HepG2 (cell line): ENCODE data around the gene SLC34A2. TPM values are rescaled to one million over a fixed set of nuclear protein-coding genes. Genes with fewer than 3 reads are reported as not detected.

ENCODE experiments used
- ATAC-seq: fragments of 200-7000 bp; cut with Tn5 transposase; 3 replicates; pipeline ENCODE4 v1.9.1; 2020; ENCODE audit warnings: mild to moderate bottlenecking, moderate library complexity
- Bru-seq: library from RNA; stranded (reverse); fragments of 400-500 nt; gene quantifications from one replicate; lab custom pipeline; 2021; lab: Mats Ljungman, UMichigan
- BruChase-seq, 2 experiments: library from RNA; stranded (reverse); fragments of 400-500 nt; gene quantifications; one replicate each; lab custom pipeline; 2021; lab: Mats Ljungman, UMichigan
- BruUV-seq: library from RNA; stranded (reverse); fragments of 400-500 nt; replicated peaks from 2 replicates; lab custom pipeline; 2021; lab: Mats Ljungman, UMichigan
- CTCF ChIA-PET: fragments of 300-600 bp; formaldehyde crosslinking; extraction: SDS; loops from one replicate; lab custom pipeline; 2021; ENCODE audit warnings: low total read pairs, inconsistent platforms, low intra/inter-chr PET ratio; lab: Yijun Ruan, JAX
- POLR2A ChIA-PET: fragments of 350-600 bp; sonication (Branson Sonifier 250); formaldehyde crosslinking; loops from one replicate; lab custom pipeline; 2020; ENCODE audit warnings: antibody characterized with exemption, inconsistent platforms; lab: Yijun Ruan, JAX
- DNase-seq: peaks from one replicate; pipeline ENCODE4 v3.0.0-alpha.2; 2015; ENCODE audit warnings: low spot score
- FAIRE-seq: peaks from 3 replicates; lab custom pipeline; 2011; peaks lifted over from hg19 to GRCh38; lab: Jason Lieb, UNC
- H2AFZ ChIP-seq: one replicate; pipeline ENCODE4 v1.6.1; 2011; ENCODE audit warnings: low read length, inconsistent platforms
- H3K27ac ChIP-seq: fragments of 300-600 bp; 3 replicates; pipeline ENCODE4 v1.8.0; 2011; ENCODE audit warnings: mixed run types, mild to moderate bottlenecking, mixed read lengths, low read length, inconsistent platforms; ENCODE audit not compliant: insufficient read depth; ENCODE audit errors: extremely low read length
- H3K27me3 ChIP-seq, 2 experiments: fragments of 200-600 bp in 1 of 2; 2 replicates in 1 of 2; 3 replicates in 1 of 2; pipeline versions ENCODE4 v1.6.0 to v1.8.0; 2011; ENCODE audit warnings: low read length in 2 of 2, mild to moderate bottlenecking in 2 of 2, moderate library complexity in 2 of 2, inconsistent platforms in 1 of 2; ENCODE audit not compliant: insufficient read depth in 2 of 2, control insufficient read depth in 1 of 2
- H3K36me3 ChIP-seq, 2 experiments: fragments of 200-600 bp in 1 of 2; replicated peaks in 1 of 2; 2 replicates in 1 of 2; 3 replicates in 1 of 2; pipeline versions ENCODE4 v1.5.1 to v1.8.0; 2011; ENCODE audit warnings: low read length in 2 of 2, inconsistent platforms in 1 of 2; ENCODE audit not compliant: insufficient read depth in 2 of 2, control insufficient read depth in 1 of 2
- H3K4me1 ChIP-seq: 2 replicates; pipeline ENCODE4 v1.5.1; 2012; ENCODE audit warnings: low read length, inconsistent platforms; ENCODE audit not compliant: insufficient read depth
- H3K4me2 ChIP-seq: 2 replicates; pipeline ENCODE4 v1.6.0; 2011; ENCODE audit warnings: low read depth, low read length, inconsistent platforms
- H3K4me3 ChIP-seq, 3 experiments: fragments of 200-600 bp in 1 of 3; sonication (generic), shearing (Covaris generic) in 1 of 3; replicated peaks in 1 of 3; 2 replicates each; pipeline ENCODE4 v1.5.1; 2011 to 2016; ENCODE audit warnings: low read length in 3 of 3, inconsistent platforms in 2 of 3, low read depth in 2 of 3, mild to moderate bottlenecking in 2 of 3, control low read depth in 1 of 3, mixed read lengths in 1 of 3; ENCODE audit not compliant: insufficient read depth in 1 of 3
- H3K79me2 ChIP-seq: one replicate; pipeline ENCODE4 v1.6.1; 2011; ENCODE audit warnings: low read length, inconsistent platforms; ENCODE audit not compliant: insufficient read depth
- H3K9ac ChIP-seq: 2 replicates; pipeline ENCODE4 v1.6.0; 2011; ENCODE audit warnings: mild to moderate bottlenecking, low read depth, low read length, inconsistent platforms; ENCODE audit not compliant: insufficient read depth
- H3K9me3 ChIP-seq: 2 replicates; pipeline ENCODE4 v1.5.1; 2012; ENCODE audit warnings: mild to moderate bottlenecking, low read length
- H4K20me1 ChIP-seq: 2 replicates; pipeline ENCODE4 v1.6.0; 2011; ENCODE audit warnings: inconsistent platforms, mild to moderate bottlenecking, low read length, moderate library complexity; ENCODE audit not compliant: insufficient read depth
- CEBPB ChIP-seq: IDR thresholded peaks from 2 replicates; pipeline ENCODE4 v1.6.1; 2011; ENCODE audit warnings: low read depth, low read length, improper control_type of control experiment, borderline replicate concordance
- CEBPG ChIP-seq: IDR thresholded peaks from 2 replicates; pipeline ENCODE4 v1.6.1; 2016
- GATA4 ChIP-seq: sonication (generic); IDR thresholded peaks from 2 replicates; pipeline ENCODE4 v1.6.1; 2016; ENCODE audit warnings: antibody characterized with exemption, low read depth, borderline replicate concordance
- HNF4G ChIP-seq, 2 experiments: sonication (generic) in 1 of 2; formaldehyde crosslinking in 1 of 2; IDR thresholded peaks; 2 replicates each; pipeline versions ENCODE4 v1.4.0 to v1.6.1; 2011 to 2020; ENCODE audit warnings: borderline replicate concordance in 2 of 2, low read depth in 2 of 2, mild to moderate bottlenecking in 2 of 2, low read length in 1 of 2, missing genetic modification reagents in 1 of 2, moderate library complexity in 1 of 2
- HNRNPLL ChIP-seq: fragments of 200-400 bp; formaldehyde crosslinking; IDR thresholded peaks from 2 replicates; pipeline ENCODE4 v1.6.1; 2017; ENCODE audit warnings: mild to moderate bottlenecking, low read depth, low read length; ENCODE audit not compliant: poor library complexity, severe bottlenecking
- TBX2 ChIP-seq: sonication (generic); formaldehyde crosslinking; IDR thresholded peaks from 2 replicates; pipeline ENCODE4 v1.5.0; 2020; ENCODE audit warnings: missing genetic modification reagents, mild to moderate bottlenecking, borderline replicate concordance
- ZFYVE20 ChIP-seq: sonication (generic); formaldehyde crosslinking; IDR thresholded peaks from 2 replicates; pipeline ENCODE4 v1.8.0; 2023; ENCODE audit warnings: low read depth, mild to moderate bottlenecking, moderate library complexity, missing genetic modification reagents, borderline replicate concordance
- ZNF552 ChIP-seq: sonication (generic); formaldehyde crosslinking; IDR thresholded peaks from 2 replicates; pipeline ENCODE4 v1.9.0; 2022; ENCODE audit warnings: missing genetic modification reagents, mild to moderate bottlenecking, borderline replicate concordance
- ZNF777 ChIP-seq: sonication (generic); formaldehyde crosslinking; IDR thresholded peaks from 2 replicates; pipeline ENCODE4 v1.4.0; 2020; ENCODE audit warnings: missing genetic modification reagents
- WGBS: methylation state at CpG from one replicate; pipeline ENCODE4 v1.1.6; 2017; ENCODE audit warnings: low lambda C conversion rate; 5-methylcytosine and 5-hydroxymethylcytosine counted together
- in situ Hi-C: cut with HindIII; loops from 2 replicates; pipeline ENCODE4 v1.10.0; 2017; ENCODE audit warnings: low pct_unique_long_range_greater_than_20kb; ENCODE audit not compliant: extremely low pct_ligation_motif_present
- intact Hi-C: fragments of 100-400 bp; cut with micrococcal nuclease; formaldehyde crosslinking; loops from one replicate; pipeline ENCODE4 v1.10.0; 2022; ENCODE audit not compliant: unreplicated experiment
- long read RNA-seq, 2 experiments: library from RNA in 1 of 2; library from polyadenylated mRNA in 1 of 2; stranded (forward) in 1 of 2; unstranded in 1 of 2; transcript quantifications; one replicate each; pipeline ENCODE4 v2.0.0, GENCODE V29; 2019 to 2022
- polyA minus RNA-seq, 3 experiments: library from RNA; depleted of rRNA, polyadenylated mRNA; stranded (reverse); fragments of >200 nt; gene quantifications; 2 replicates each; pipeline ENCODE4 v1.2.3, GENCODE V29; 2011; ENCODE audit warnings: low replicate concordance in 1 of 3
- polyA plus RNA-seq, 8 experiments: library from polyadenylated mRNA; depleted of rRNA in 3 of 8; stranded (reverse) in 7 of 8; unstranded in 1 of 8; fragments of >200 nt; fragmentation: Illumina TruSeq in 4 of 8; extraction: Trizol in 4 of 8; gene quantifications; 2 replicates each; pipeline versions ENCODE4 v1.2.1 to v1.2.3, GENCODE V29; 2011 to 2016; ENCODE audit warnings: low read depth in 4 of 8, missing spikeins in 1 of 8, mixed read lengths in 1 of 8; ENCODE audit not compliant: insufficient read depth in 1 of 8
- total RNA-seq, 5 experiments: library from RNA; depleted of rRNA; stranded (reverse); fragments of >200 nt; fragmentation: Illumina TruSeq; extraction: Trizol; gene quantifications; 2 replicates each; pipeline ENCODE4 v1.2.3, GENCODE V29; 2016; ENCODE audit warnings: low read depth in 1 of 5
- TF ChIP-seq, protein P1 (sequence below), 2 experiments: fragments of 450-650 bp in 1 of 2; sonication (generic) in 1 of 2; formaldehyde crosslinking; IDR thresholded peaks; 2 replicates each; pipeline versions ENCODE4 v1.5.0 to v1.8.0; 2020 to 2022; ENCODE audit warnings: mild to moderate bottlenecking in 1 of 2, missing genetic modification reagents in 1 of 2
- TF ChIP-seq, protein P2 (sequence below): sonication (generic); formaldehyde crosslinking; IDR thresholded peaks from 2 replicates; pipeline ENCODE4 v1.4.0; 2020; ENCODE audit warnings: missing genetic modification reagents

SLC34A2 gene, protein sequence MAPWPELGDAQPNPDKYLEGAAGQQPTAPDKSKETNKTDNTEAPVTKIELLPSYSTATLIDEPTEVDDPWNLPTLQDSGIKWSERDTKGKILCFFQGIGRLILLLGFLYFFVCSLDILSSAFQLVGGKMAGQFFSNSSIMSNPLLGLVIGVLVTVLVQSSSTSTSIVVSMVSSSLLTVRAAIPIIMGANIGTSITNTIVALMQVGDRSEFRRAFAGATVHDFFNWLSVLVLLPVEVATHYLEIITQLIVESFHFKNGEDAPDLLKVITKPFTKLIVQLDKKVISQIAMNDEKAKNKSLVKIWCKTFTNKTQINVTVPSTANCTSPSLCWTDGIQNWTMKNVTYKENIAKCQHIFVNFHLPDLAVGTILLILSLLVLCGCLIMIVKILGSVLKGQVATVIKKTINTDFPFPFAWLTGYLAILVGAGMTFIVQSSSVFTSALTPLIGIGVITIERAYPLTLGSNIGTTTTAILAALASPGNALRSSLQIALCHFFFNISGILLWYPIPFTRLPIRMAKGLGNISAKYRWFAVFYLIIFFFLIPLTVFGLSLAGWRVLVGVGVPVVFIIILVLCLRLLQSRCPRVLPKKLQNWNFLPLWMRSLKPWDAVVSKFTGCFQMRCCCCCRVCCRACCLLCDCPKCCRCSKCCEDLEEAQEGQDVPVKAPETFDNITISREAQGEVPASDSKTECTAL
- total RNA-seq (2016; rRNA removed; fragmentation: Illumina TruSeq; extraction: Trizol), result not detected in 2 replicates
- not detected in 2 replicates for total RNA-seq (2016; cell fraction: cytosol; rRNA removed; fragmentation: Illumina TruSeq; extraction: Trizol; ENCODE audit: low read depth)
- not detected in 2 replicates for total RNA-seq (2016; cell fraction: insoluble cytoplasmic fraction; rRNA removed; fragmentation: Illumina TruSeq; extraction: Trizol)
- total RNA-seq (2016; cell fraction: membrane; rRNA removed; fragmentation: Illumina TruSeq; extraction: Trizol), result not detected in 2 replicates
- total RNA-seq (2016; cell fraction: nucleus; rRNA removed; fragmentation: Illumina TruSeq; extraction: Trizol), result not detected in 2 replicates
- polyA plus RNA-seq (2011; rRNA removed), result not detected in 2 replicates
- polyA plus RNA-seq (2011; cell fraction: cytosol; rRNA removed), result 0.04 TPM in 1 of 2 replicates, not detected in the other
- not detected in 2 replicates for polyA plus RNA-seq (2011; cell fraction: nucleus; rRNA removed)
- not detected in 2 replicates for polyA plus RNA-seq (2012)
- polyA plus RNA-seq (2016; cell fraction: cytosol; fragmentation: Illumina TruSeq; extraction: Trizol; ENCODE audit: low read depth), result not detected in 2 replicates
- not detected in 2 replicates for polyA plus RNA-seq (2016; cell fraction: insoluble cytoplasmic fraction; fragmentation: Illumina TruSeq; extraction: Trizol; ENCODE audit: low read depth)
- polyA plus RNA-seq (2016; cell fraction: membrane; fragmentation: Illumina TruSeq; extraction: Trizol; ENCODE audit: low read depth), result not detected in 2 replicates
- polyA plus RNA-seq (2016; cell fraction: nucleus; fragmentation: Illumina TruSeq; extraction: Trizol; ENCODE audit: insufficient read depth, low read depth), result not detected in 2 replicates
- 0.42 TPM in 1 of 2 replicates, not detected in the other for polyA minus RNA-seq (2011; rRNA and poly(A)+ RNA removed; ENCODE audit: low replicate concordance)
- polyA minus RNA-seq (2011; cell fraction: cytosol; rRNA and poly(A)+ RNA removed), result not detected in 2 replicates
- not detected in 2 replicates for polyA minus RNA-seq (2011; cell fraction: nucleus; rRNA and poly(A)+ RNA removed)
- percentile 10 among the genes with signal in this experiment for Bru-seq, nascent RNA
- percentile 16 among the genes with signal in this experiment for BruChase-seq, experiment 1, labeled RNA remaining after a 6-hour chase
- BruChase-seq, experiment 2, labeled RNA remaining after a 2-hour chase, result not detected
- long read RNA-seq, experiment 1, result 0 reads
- long read RNA-seq, experiment 2, result 0 reads

DNA sequence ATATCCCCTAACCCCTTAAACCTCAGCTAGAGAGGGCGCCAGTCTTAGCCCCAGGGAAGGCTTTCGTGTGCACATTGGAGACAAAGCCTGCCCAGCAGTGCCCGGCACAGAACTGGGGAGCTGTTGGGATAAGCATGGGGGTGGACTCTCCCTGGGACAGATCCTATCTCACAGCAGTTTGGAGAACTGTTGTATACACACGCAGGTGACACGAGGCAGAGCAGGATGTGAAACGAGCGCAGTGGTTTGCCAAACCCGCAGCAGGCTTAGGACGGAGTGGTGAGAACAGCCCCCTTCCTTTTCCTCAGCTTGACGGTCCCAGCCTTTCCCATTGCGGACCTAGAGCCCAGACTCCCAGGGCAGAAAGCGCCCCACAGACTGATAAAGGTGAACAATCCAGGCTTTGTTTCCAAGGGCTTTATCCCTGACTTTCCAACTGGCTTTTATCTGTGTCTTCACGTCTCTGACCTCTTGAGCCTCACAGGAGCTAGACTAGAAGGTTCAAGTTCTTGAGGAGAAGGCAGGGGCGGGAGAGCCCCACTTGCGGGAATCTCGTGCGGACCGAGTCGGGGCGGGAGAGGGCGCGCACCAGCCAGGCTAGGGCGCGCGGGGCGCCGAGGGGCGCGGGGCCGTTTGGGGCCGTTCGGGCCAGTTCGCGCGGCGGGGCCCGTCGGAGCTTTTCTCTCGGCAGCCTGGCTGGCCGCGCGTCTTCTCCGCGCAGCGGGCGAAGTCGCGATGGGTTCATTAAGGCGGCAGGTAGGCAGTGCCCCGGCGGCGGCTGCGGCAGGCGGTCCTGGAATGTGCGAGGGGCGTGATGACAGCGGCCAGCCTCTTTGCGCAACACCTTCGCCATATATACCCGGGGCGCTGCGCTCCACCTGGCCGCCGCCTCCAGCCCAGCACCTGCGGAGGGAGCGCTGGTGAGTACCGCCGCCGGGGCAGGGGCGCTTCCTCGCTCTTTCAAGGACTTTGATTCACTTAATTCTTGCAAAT is at the start of gene SLC34A2:
SLC34A2 (plus strand) TSS at position 881 of the 993 bp plus-strand sequence. CDS start 6,650 bp downstream, outside the sequence.
- no peaks in the 10 kb centered on the region for H3K79me2 ChIP-seq
- 31% methylated on average over 11 of the region's 71 CpGs for WGBS
- DNase-seq, result peak; percentile 7
- no peak within 1 kb of the TSS for H2AFZ ChIP-seq
- H3K4me2 ChIP-seq, result peak within 1 kb of the TSS; percentile 36
- no peak for FAIRE-seq
- no peak within 1 kb of the TSS for H3K9ac ChIP-seq
- no peak within 1 kb of the TSS for H3K27ac ChIP-seq
- peaks cover 8% of the 10 kb centered on the region for H3K4me1 ChIP-seq
- no peaks in the 10 kb centered on the region for H3K9me3 ChIP-seq
- peak within 1 kb of the TSS in 1 of 3 experiments; percentile 33; a peak in 2 of 6 replicates for H3K4me3 ChIP-seq
- in situ Hi-C loops (no loop called here), intact Hi-C loops (no loop called here)
- BruUV-seq, result no TSS peak
- H3K36me3 ChIP-seq, result no peaks in the 10 kb centered on the region
- ATAC-seq, result peak; percentile 84
- ChIA-PET POLR2A (no interaction called here), CTCF (no interaction called here)
- H3K27me3 ChIP-seq, result peaks cover 2 to 42% of the 10 kb centered on the region in 2 experiments; a peak in 4 of 5 replicates
- H4K20me1 ChIP-seq, result no peaks in the 10 kb centered on the region; the same call in 1 of the 2 replicates
- TF ChIP-seq GATA4 (no peak), CEBPG (CRISPR knock-in tag) (peak; percentile 75), HNRNPLL (peak; percentile 55), CEBPB (peak; percentile 79; the same call in 1 of the 2 replicates), TBX2 (CRISPR knock-in tag) (0 out of 2 replicates have a peak, but pooled peaks have one; percentile 32), ZNF552 (no peak), ZNF777 (CRISPR knock-in tag) (peak; percentile 43; the same call in 1 of the 2 replicates), HNF4G (IDR thresholded peaks at IDR 0.05; ENCODE audit: borderline replicate concordance, low read depth, low read length) (no peak), HNF4G (CRISPR knock-in tag; IDR thresholded peaks at IDR 0.05; ENCODE audit: borderline replicate concordance, low read depth) (no peak), ZFYVE20 (CRISPR knock-in tag) (no peak)
- TF ChIP-seq, protein P1, sequence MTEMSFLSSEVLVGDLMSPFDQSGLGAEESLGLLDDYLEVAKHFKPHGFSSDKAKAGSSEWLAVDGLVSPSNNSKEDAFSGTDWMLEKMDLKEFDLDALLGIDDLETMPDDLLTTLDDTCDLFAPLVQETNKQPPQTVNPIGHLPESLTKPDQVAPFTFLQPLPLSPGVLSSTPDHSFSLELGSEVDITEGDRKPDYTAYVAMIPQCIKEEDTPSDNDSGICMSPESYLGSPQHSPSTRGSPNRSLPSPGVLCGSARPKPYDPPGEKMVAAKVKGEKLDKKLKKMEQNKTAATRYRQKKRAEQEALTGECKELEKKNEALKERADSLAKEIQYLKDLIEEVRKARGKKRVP (CRISPR knock-in tag; IDR thresholded peaks at IDR 0.05), result peak in 1 of 2 experiments; percentile 96; a peak in 2 of 4 replicates
- TF ChIP-seq, protein P2, sequence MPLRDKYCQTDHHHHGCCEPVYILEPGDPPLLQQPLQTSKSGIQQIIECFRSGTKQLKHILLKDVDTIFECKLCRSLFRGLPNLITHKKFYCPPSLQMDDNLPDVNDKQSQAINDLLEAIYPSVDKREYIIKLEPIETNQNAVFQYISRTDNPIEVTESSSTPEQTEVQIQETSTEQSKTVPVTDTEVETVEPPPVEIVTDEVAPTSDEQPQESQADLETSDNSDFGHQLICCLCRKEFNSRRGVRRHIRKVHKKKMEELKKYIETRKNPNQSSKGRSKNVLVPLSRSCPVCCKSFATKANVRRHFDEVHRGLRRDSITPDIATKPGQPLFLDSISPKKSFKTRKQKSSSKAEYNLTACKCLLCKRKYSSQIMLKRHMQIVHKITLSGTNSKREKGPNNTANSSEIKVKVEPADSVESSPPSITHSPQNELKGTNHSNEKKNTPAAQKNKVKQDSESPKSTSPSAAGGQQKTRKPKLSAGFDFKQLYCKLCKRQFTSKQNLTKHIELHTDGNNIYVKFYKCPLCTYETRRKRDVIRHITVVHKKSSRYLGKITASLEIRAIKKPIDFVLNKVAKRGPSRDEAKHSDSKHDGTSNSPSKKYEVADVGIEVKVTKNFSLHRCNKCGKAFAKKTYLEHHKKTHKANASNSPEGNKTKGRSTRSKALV, result peak; percentile 81
